IMR-90 (cell line): ENCODE data around the gene SRPK2. TPM values are rescaled to one million over a fixed set of nuclear protein-coding genes. Genes with fewer than 3 reads are reported as not detected.

Experiments
- ATAC-seq: fragments of 200-7000 bp; cut with Tn5 transposase; 2 replicates; pipeline ENCODE4 v1.9.1; 2020; ENCODE audit warnings: low read depth, mild to moderate bottlenecking, moderate library complexity
- BruUV-seq: library from RNA; stranded (reverse); fragments of 400-500 nt; replicated peaks from 2 replicates; lab custom pipeline; 2021; lab: Mats Ljungman, UMichigan
- CTCF ChIA-PET: fragments of 300-600 bp; formaldehyde crosslinking; extraction: SDS; loops from one replicate; lab custom pipeline; 2021; ENCODE audit warnings: antibody characterized with exemption; lab: Yijun Ruan, JAX
- POLR2A ChIA-PET: fragments of 300-600 bp; sonication (Branson Sonifier 250); formaldehyde crosslinking; loops from one replicate; lab custom pipeline; 2022; ENCODE audit warnings: antibody characterized with exemption; ENCODE audit not compliant: unreplicated experiment; lab: Charles Lee
- DNase-seq: peaks from one replicate; pipeline ENCODE4 v3.0.0; 2013
- H2AFZ ChIP-seq: replicated peaks from 2 replicates; pipeline ENCODE3; 2013; ENCODE audit warnings: low read length, mild to moderate bottlenecking; ENCODE audit not compliant: poor library complexity
- H2AK5ac ChIP-seq: 2 replicates; pipeline ENCODE4 v1.6.1; 2013; ENCODE audit warnings: low read depth, low read length, inconsistent platforms
- H2AK9ac ChIP-seq: replicated peaks from 2 replicates; pipeline ENCODE3; 2013; ENCODE audit warnings: mild to moderate bottlenecking, low read depth, low read length, moderate library complexity; ENCODE audit not compliant: poor library complexity
- H2BK120ac ChIP-seq: 2 replicates; pipeline ENCODE4 v1.6.1; 2013; ENCODE audit warnings: low read depth, low read length, inconsistent platforms
- H2BK15ac ChIP-seq: 3 replicates; pipeline ENCODE4 v1.6.1; 2013; ENCODE audit warnings: low read depth, low read length, inconsistent platforms
- H2BK20ac ChIP-seq: 2 replicates; pipeline ENCODE4 v1.6.1; 2013; ENCODE audit warnings: low read depth, mild to moderate bottlenecking, inconsistent platforms, low read length, moderate library complexity
- H2BK5ac ChIP-seq: 2 replicates; pipeline ENCODE4 v1.6.1; 2013; ENCODE audit warnings: mild to moderate bottlenecking, low read depth, low read length, inconsistent platforms; ENCODE audit not compliant: poor library complexity, severe bottlenecking
- H3K14ac ChIP-seq: replicated peaks from 2 replicates; pipeline ENCODE4 v1.6.1; 2013; ENCODE audit warnings: low read depth, low read length, inconsistent platforms
- H3K18ac ChIP-seq: 2 replicates; pipeline ENCODE4 v1.6.1; 2013; ENCODE audit warnings: low read depth, low read length, control low read depth
- H3K23ac ChIP-seq: 2 replicates; pipeline ENCODE4 v1.6.1; 2013; ENCODE audit warnings: low read depth, low read length, inconsistent platforms
- H3K27ac ChIP-seq: 2 replicates; pipeline ENCODE4 v1.5.1; 2013; ENCODE audit warnings: mild to moderate bottlenecking, control low read depth, low read length; ENCODE audit not compliant: insufficient read depth
- H3K27me3 ChIP-seq: 2 replicates; pipeline ENCODE4 v1.6.1; 2013; ENCODE audit warnings: low read length; ENCODE audit not compliant: control insufficient read depth, insufficient read depth
- H3K36me3 ChIP-seq: 2 replicates; pipeline ENCODE4 v1.6.1; 2013; ENCODE audit warnings: low read length, mixed read lengths; ENCODE audit not compliant: control insufficient read depth, insufficient read depth
- H3K4ac ChIP-seq: 2 replicates; pipeline ENCODE4 v1.6.1; 2013; ENCODE audit warnings: low read depth, low read length, inconsistent platforms
- H3K4me1 ChIP-seq: 2 replicates; pipeline ENCODE4 v1.6.1; 2013; ENCODE audit warnings: low read length, mixed read lengths; ENCODE audit not compliant: control insufficient read depth, insufficient read depth
- H3K4me2 ChIP-seq: 2 replicates; pipeline ENCODE4 v1.6.1; 2013; ENCODE audit warnings: low read depth, mild to moderate bottlenecking, control low read depth, low read length, moderate library complexity
- H3K4me3 ChIP-seq: 2 replicates; pipeline ENCODE4 v1.5.1; 2013; ENCODE audit warnings: low read depth, mild to moderate bottlenecking, control low read depth, low read length, moderate library complexity; ENCODE audit not compliant: insufficient read depth
- H3K56ac ChIP-seq: 2 replicates; pipeline ENCODE4 v1.6.1; 2013; ENCODE audit warnings: low read length, inconsistent platforms; ENCODE audit not compliant: insufficient read depth; ENCODE audit errors: extremely low read depth
- H3K79me1 ChIP-seq, 2 experiments: 2 replicates each; pipeline ENCODE4 v1.6.1; 2013; ENCODE audit warnings: low read length in 2 of 2, inconsistent platforms in 1 of 2, low read depth in 1 of 2
- H3K9ac ChIP-seq: 2 replicates; pipeline ENCODE4 v1.6.1; 2013; ENCODE audit warnings: low read depth, low read length, control low read depth
- H3K9me1 ChIP-seq: 2 replicates; pipeline ENCODE4 v1.6.1; 2013; ENCODE audit warnings: low read length, inconsistent platforms; ENCODE audit not compliant: insufficient read depth
- H3K9me3 ChIP-seq: 2 replicates; pipeline ENCODE4 v1.6.1; 2013; ENCODE audit warnings: low read length; ENCODE audit not compliant: control insufficient read depth, insufficient read depth
- H4K20me1 ChIP-seq: 2 replicates; pipeline ENCODE4 v1.6.1; 2013; ENCODE audit warnings: low read length, inconsistent platforms; ENCODE audit not compliant: insufficient read depth
- H4K5ac ChIP-seq: 2 replicates; pipeline ENCODE4 v1.6.1; 2013; ENCODE audit warnings: mild to moderate bottlenecking, low read depth, low read length, control low read depth
- H4K8ac ChIP-seq, 2 experiments: 2 replicates each; pipeline ENCODE4 v1.6.1; 2013; ENCODE audit warnings: low read depth in 2 of 2, low read length in 2 of 2, control low read depth in 1 of 2, inconsistent platforms in 1 of 2
- H4K91ac ChIP-seq: 2 replicates; pipeline ENCODE4 v1.6.1; 2013; ENCODE audit warnings: low read depth, low read length, inconsistent platforms; ENCODE audit not compliant: insufficient read depth
- CHD1 ChIP-seq: IDR thresholded peaks from 2 replicates; pipeline ENCODE4 v1.6.1; 2012; ENCODE audit warnings: low read depth, low read length, improper control_type of control experiment
- FOS ChIP-seq: fragments of 150-350 bp; IDR thresholded peaks from 2 replicates; pipeline ENCODE4 v1.6.1; 2016; ENCODE audit warnings: low read depth, low read length
- WGBS, 2 experiments: methylation state at CpG; one replicate each; pipeline versions ENCODE4 v1.1.5 to v1.1.7; 2013; ENCODE audit warnings: missing lambda C conversion rate in 2 of 2; ENCODE audit not compliant: insufficient read length in 1 of 2; ENCODE audit errors: extremely low coverage in 2 of 2; 5-methylcytosine and 5-hydroxymethylcytosine counted together
- dilution Hi-C: fragments of 300-500 bp; cut with HindIII; formaldehyde crosslinking; loops from one replicate; pipeline ENCODE4 v1.14.3; 2018; ENCODE audit warnings: low sequenced_read_pairs; ENCODE audit not compliant: unreplicated experiment
- in situ Hi-C: fragments of 300-500 bp; cut with MboI; formaldehyde crosslinking; loops from 3 replicates; pipeline ENCODE4 v1.14.3; 2019; ENCODE audit warnings: low sequenced_read_pairs, inconsistent platforms, mixed read lengths
- intact Hi-C: fragments of 100-400 bp; cut with micrococcal nuclease; formaldehyde crosslinking; loops from 2 replicates; pipeline ENCODE4 v1.10.0; 2022
- polyA plus RNA-seq, 3 experiments: library from polyadenylated mRNA; depleted of rRNA; stranded (reverse); fragments of >200 nt; gene quantifications; 2 replicates each; pipeline ENCODE4 v1.2.3, GENCODE V29; 2012; ENCODE audit warnings: low replicate concordance in 1 of 3
- total RNA-seq: library from RNA; depleted of rRNA; stranded (reverse); fragments of >200 nt; gene quantifications from 2 replicates; pipeline ENCODE4 v1.2.3, GENCODE V29; 2012

Gene SRPK2
- total and polyA plus RNA-seq, 2 of the 4 experiments (the other 2 are of a cell fraction): 13.2 to 33.0 TPM

GRCh38 chr7:105153531-105153930 lies 235.2 kb downstream of the SRPK2 start:
- H3K18ac ChIP-seq: no peak overlapping the region
- POLR2A ChIA-PET: no interaction called here
- H3K56ac ChIP-seq: no peak overlapping the region
- dilution Hi-C loops: no loop called here
- BruUV-seq: no TSS peak
- no peaks in the 10 kb centered on the region for H4K20me1 ChIP-seq
- H4K8ac ChIP-seq: no peak overlapping the region
- H3K4me3 ChIP-seq: no peak overlapping the region
- no peak overlapping the region for H3K4me2 ChIP-seq
- H2BK120ac ChIP-seq: no peak overlapping the region
- no peak overlapping the region for H2BK15ac ChIP-seq
- no peak overlapping the region for H3K27ac ChIP-seq
- H3K9me3 ChIP-seq: no peaks in the 10 kb centered on the region
- peaks cover 5% of the 10 kb centered on the region for H3K36me3 ChIP-seq
- no peak overlapping the region for H2AFZ ChIP-seq
- no peak overlapping the region for H3K4ac ChIP-seq
- no peak overlapping the region for H2BK5ac ChIP-seq
- no peak overlapping the region for H2BK20ac ChIP-seq
- TF ChIP-seq FOS (no peak), CHD1 (no peak)
- no peak overlapping the region for H2AK5ac ChIP-seq
- no CpG with 5 or more reads among the region's 6 CpGs for WGBS, 2 experiments
- H3K79me1 ChIP-seq: peaks cover 13 to 15% of the 10 kb centered on the region in 2 experiments; a peak in 3 of 4 replicates
- CTCF ChIA-PET: interaction anchor here (0.6 kb wide), 1 partner anchor 439 kb away, joined by 8 read pairs; no protein-coding TSS in a partner anchor
- H3K14ac ChIP-seq: no peak overlapping the region
- DNase-seq (no peak), ATAC-seq (no peak)
- no peaks in the 10 kb centered on the region for H3K27me3 ChIP-seq
- H3K4me1 ChIP-seq: peaks cover 3% of the 10 kb centered on the region
- no peak overlapping the region for H4K5ac ChIP-seq
- H3K9me1 ChIP-seq: no peaks in the 10 kb centered on the region; the same call in 1 of the 2 replicates
- intact Hi-C loops: no loop called here
- no peak overlapping the region for H4K91ac ChIP-seq
- in situ Hi-C loops: no loop called here
- no peak overlapping the region for H3K9ac ChIP-seq
- H2AK9ac ChIP-seq: no peak overlapping the region
- H3K23ac ChIP-seq: no peak overlapping the region
